ENCODE results near the gene SLC39A1. TPM values are rescaled to one million over a fixed set of nuclear protein-coding genes. Genes with fewer than 3 reads are reported as not detected.
"Not testable (repeated sequence)": the region's sequence is repeated elsewhere in the genome, so short reads cannot be mapped to it uniquely, and the experiment has no call there.

SLC39A1 gene
- total RNA-seq, 6 experiments from 2014 or later, result 88.8 to 95.7 (median 93.0) TPM

DNA sequence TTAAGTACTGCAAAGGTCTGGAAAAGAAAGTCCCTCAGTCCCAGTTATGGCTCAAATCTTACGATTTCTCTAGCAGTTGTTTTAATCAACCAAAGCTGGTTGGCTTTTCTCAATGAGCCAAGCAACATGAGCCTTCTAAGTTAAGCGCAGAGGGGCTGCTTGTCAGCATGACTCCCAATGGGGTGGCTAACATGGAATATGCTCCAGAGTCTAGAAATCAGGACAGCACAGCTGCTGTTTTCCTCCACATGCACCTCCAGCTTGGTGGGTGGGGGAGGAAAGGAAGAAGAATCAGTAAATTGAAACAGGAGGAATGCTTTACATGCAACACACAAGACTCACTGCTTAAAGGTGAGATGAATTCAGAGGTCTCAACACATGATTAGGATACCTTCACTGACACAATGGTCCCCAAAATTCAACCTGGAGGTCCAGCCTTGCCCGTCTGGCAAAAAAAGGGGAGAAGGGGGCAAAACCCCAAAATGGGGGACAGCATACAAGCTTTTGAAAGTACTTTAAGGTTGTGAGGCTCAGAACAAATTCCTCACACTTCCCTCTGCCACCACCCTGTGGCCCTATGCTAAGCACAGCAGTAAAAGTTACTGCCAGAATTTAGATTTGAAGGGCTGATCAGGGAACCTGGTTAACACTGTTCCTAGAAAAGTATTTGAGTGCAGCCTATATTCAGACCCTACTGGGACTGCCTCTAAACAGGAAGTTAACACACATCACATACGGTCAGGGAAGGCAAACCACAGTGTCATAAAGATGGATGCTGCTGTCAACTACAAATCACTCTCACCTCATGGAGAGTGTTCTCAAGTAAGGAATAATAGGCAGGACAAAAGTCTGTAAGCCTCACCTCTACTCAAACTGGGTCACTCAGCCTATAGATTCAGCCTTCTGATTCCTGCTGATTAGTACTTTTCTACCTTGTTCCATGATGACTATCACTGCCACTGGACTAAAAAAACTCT, 43.2 kb downstream of the SLC39A1 start:
- H3K4me3 Mint-ChIP-seq, result peak overlapping the region; percentile 86
- DNase-seq, result peak; percentile 36
- H3K27ac Mint-ChIP-seq, result peak overlapping the region; percentile 3
- no peaks in the 10 kb centered on the region; the same call in 1 of the 2 replicates for H3K27me3 Mint-ChIP-seq (ENCODE audit: insufficient read depth)
- peaks cover 37% of the 10 kb centered on the region for H3K4me1 Mint-ChIP-seq (ENCODE audit: low read depth)
- TF ChIP-seq CTCF (IDR thresholded peaks at IDR 0.05), result peak; percentile 46
- no peaks in the 10 kb centered on the region for H3K9me3 Mint-ChIP-seq
- no peaks in the 10 kb centered on the region for H3K36me3 Mint-ChIP-seq (ENCODE audit: low read depth)

DNA sequence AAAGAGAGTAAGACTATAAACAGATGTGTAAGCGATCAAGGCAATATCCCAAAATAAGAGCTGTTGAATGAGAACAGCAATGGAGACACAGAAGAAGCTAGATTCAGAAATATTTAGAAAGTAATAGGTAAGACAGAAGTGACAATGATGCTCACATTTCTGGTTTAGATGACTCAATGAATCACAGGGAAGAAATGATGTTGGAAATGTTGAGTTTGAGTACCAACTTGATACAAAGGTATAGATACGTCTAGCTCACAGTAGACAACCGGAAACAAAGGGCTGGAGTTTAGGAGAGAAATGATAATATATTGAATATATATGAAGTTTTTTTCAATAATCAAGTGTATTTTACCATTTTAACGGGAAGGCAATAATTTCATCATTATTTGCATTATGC, 47.0 kb downstream of the SLC39A1 start:
- Mint-ChIP-seq H3K27ac (no peak overlapping the region), H3K4me1 (ENCODE audit: low read depth) (peaks cover 23% of the 10 kb centered on the region), H3K9me3 (no peaks in the 10 kb centered on the region), H3K36me3 (ENCODE audit: low read depth) (no peaks in the 10 kb centered on the region), H3K4me3 (no peak overlapping the region), H3K27me3 (ENCODE audit: insufficient read depth) (no peaks in the 10 kb centered on the region)
- TF ChIP-seq CTCF (IDR thresholded peaks at IDR 0.05), result no peak
- DNase-seq, result no peak

GRCh38 chr1:153912349-153912748, 51.0 kb downstream of the SLC39A1 start:
- H3K27me3 Mint-ChIP-seq (ENCODE audit: insufficient read depth), result no peaks in the 10 kb centered on the region
- H3K36me3 Mint-ChIP-seq (ENCODE audit: low read depth), result peaks cover 1% of the 10 kb centered on the region
- no peaks in the 10 kb centered on the region; the same call in 1 of the 2 replicates for H3K4me1 Mint-ChIP-seq (ENCODE audit: low read depth)
- TF ChIP-seq CTCF (IDR thresholded peaks at IDR 0.05), result no peak
- no peak for DNase-seq
- no peak overlapping the region for H3K4me3 Mint-ChIP-seq
- no peak overlapping the region for H3K27ac Mint-ChIP-seq
- H3K9me3 Mint-ChIP-seq, result no peaks in the 10 kb centered on the region

- not testable (repeated sequence) for H3K27me3 Mint-ChIP-seq (ENCODE audit: insufficient read depth); H3K4me1 Mint-ChIP-seq (ENCODE audit: low read depth); H3K36me3 Mint-ChIP-seq (ENCODE audit: low read depth); H3K27ac Mint-ChIP-seq; H3K4me3 Mint-ChIP-seq; DNase-seq; H3K9me3 Mint-ChIP-seq
Measured at GRCh38 chr1:153910560-153910959, 52.8 kb downstream of the SLC39A1 start.

Small RNA genes within 50 kb of the gene (microRNA-seq; reads per million reads assigned to microRNA genes)
- gene MIR6737, result not detected

Other genes starting within 250 kb of the SLC39A1 start
- gene INTS3, start 235.5 kb downstream of the SLC39A1 start, total RNA-seq (2021; fragmentation: NEBNext Ultra II Directional; extraction: Animal tissue kit (Norgen Biotek cat#: 25700)), result 10 to 100 TPM; 33.6 to 43.8 (median 36.4) TPM
- 1 to 10 TPM; 5.0 to 7.0 (median 6.1) TPM for gene SLC27A3, start 188.1 kb downstream of the SLC39A1 start, total RNA-seq (2021; fragmentation: NEBNext Ultra II Directional; extraction: Animal tissue kit (Norgen Biotek cat#: 25700))
- gene GATAD2B, start 40.6 kb downstream of the SLC39A1 start, total RNA-seq (2021; fragmentation: NEBNext Ultra II Directional; extraction: Animal tissue kit (Norgen Biotek cat#: 25700)), result 10 to 100 TPM; 29.3 to 40.9 (median 38.4) TPM
- gene DENND4B, start 16.8 kb downstream of the SLC39A1 start, total RNA-seq (2021; fragmentation: NEBNext Ultra II Directional; extraction: Animal tissue kit (Norgen Biotek cat#: 25700)), result 10 to 100 TPM; 20.5 to 26.6 (median 23.4) TPM
- gene CRTC2, start 4.9 kb downstream of the SLC39A1 start, total RNA-seq (2021; fragmentation: NEBNext Ultra II Directional; extraction: Animal tissue kit (Norgen Biotek cat#: 25700)), result 10 to 100 TPM; 22.3 to 31.3 (median 29.1) TPM
- 1 to 10 TPM; 3.6 to 4.6 (median 4.1) TPM for gene CREB3L4, start 4.4 kb upstream of the SLC39A1 start, total RNA-seq (2021; fragmentation: NEBNext Ultra II Directional; extraction: Animal tissue kit (Norgen Biotek cat#: 25700))
- 100 to 1,000 TPM in 5 of 6 experiments, 10 to 100 TPM in 1; 99.3 to 128 (median 109) TPM for gene JTB, start 14.1 kb upstream of the SLC39A1 start, total RNA-seq (2021; fragmentation: NEBNext Ultra II Directional; extraction: Animal tissue kit (Norgen Biotek cat#: 25700))
- 100 to 1,000 TPM; 119 to 138 (median 128) TPM for gene RAB13, start 22.8 kb upstream of the SLC39A1 start, total RNA-seq (2021; fragmentation: NEBNext Ultra II Directional; extraction: Animal tissue kit (Norgen Biotek cat#: 25700))
- gene RPS27, start 27.2 kb upstream of the SLC39A1 start, total RNA-seq (2021; fragmentation: NEBNext Ultra II Directional; extraction: Animal tissue kit (Norgen Biotek cat#: 25700)), result 1,000 to 10,000 TPM in 4 of 6 experiments, 100 to 1,000 TPM in 2; 954 to 1,562 (median 1,206) TPM
- gene NUP210L, start 191.5 kb upstream of the SLC39A1 start, total RNA-seq (2021; fragmentation: NEBNext Ultra II Directional; extraction: Animal tissue kit (Norgen Biotek cat#: 25700)), result not detected
- gene TPM3, start 228.6 kb upstream of the SLC39A1 start, total RNA-seq (2021; fragmentation: NEBNext Ultra II Directional; extraction: Animal tissue kit (Norgen Biotek cat#: 25700)), result 100 to 1,000 TPM; 503 to 809 (median 701) TPM
- not detected for gene CFAP141, start 242.8 kb upstream of the SLC39A1 start, total RNA-seq (2021; fragmentation: NEBNext Ultra II Directional; extraction: Animal tissue kit (Norgen Biotek cat#: 25700))

Data from HFFc6 (cell line).